Measurements from ENCODE around the gene TCTN1. TPM values are rescaled to one million over a fixed set of nuclear protein-coding genes. Genes with fewer than 3 reads are reported as not detected.
"Not testable (repeated sequence)": the region's sequence is repeated elsewhere in the genome, so short reads cannot be mapped to it uniquely, and the experiment has no call there.

Gene TCTN1
- polyA plus RNA-seq: 10 to 100 TPM in 2 of 3 donors, 1 to 10 TPM in 1; 9.5 to 14.3 (median 13.7) TPM

GRCh38 chr12:110613771-110614684, at the start of gene TCTN1:
Gene TCTN1 (plus strand): TSS chr12:110614129. CDS start chr12:110614183, 54 bp downstream.
- H3K27ac ChIP-seq (ENCODE audit: low read depth, low read length): peak within 1 kb of the TSS; percentile 31
- WGBS, 3 donors: 2 to 3% (median 2%) methylated on average over 57 to 60 of the region's 60 CpGs

DNA sequence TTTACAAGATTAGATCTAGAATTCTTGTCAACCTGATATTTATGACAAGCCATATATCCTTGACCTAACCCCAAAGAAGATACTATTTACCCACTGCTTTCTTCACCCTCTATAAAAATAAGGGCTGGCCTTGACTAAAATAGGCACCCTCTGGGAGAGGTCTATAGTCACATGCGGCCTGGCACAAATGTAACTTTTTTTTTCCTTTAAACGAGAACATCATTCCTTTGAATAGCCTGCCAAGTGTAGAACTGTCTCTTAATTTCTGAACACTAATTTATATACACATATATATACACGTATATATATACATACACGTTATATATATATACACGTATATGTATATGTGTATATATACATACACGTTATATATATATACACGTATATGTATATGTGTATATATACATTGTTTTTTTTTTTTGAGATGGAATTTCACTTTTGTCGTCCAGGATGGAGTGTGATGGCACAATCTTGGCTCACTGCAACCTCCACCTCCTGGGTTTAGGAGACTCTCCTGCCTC, 49.4 kb upstream of the TCTN1 start:
- WGBS, 3 donors: 66 to 74% (median 67%) methylated on average over 8 of the region's 8 CpGs
- H3K27ac ChIP-seq (ENCODE audit: low read depth, low read length): no peak overlapping the region

- no peak overlapping the region for H3K27ac ChIP-seq (ENCODE audit: low read depth, low read length)
- WGBS, 3 donors: 43 to 92% (median 86%) methylated on average over 8 of the region's 8 CpGs
Measured at GRCh38 chr12:110565894-110566871, 47.7 kb upstream of the TCTN1 start.

DNA sequence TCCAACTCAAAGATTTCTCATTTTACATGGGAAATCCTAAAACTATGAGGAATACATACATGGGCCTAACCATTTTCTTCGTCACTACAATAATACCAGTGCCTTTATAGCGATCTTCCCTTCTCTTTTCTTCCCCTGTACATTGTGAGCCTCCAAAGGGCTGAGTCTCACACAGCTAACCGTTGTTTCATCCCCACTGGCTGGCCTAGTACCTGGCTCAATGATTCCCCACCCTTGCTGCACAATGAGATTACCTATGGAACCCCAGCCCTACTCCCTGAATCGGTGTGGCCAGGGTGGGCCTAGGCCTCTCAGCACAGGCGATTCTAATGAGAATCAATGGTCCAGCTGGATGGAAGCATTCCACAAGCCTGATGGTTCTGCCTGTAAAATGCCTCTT, 46.9 kb upstream of the TCTN1 start:
- 95 to 99% (median 96%) methylated on average over 5 of the region's 5 CpGs for whole genome bisulfite sequencing, 3 donors
- no peak overlapping the region for H3K27ac ChIP-seq (ENCODE audit: low read depth, low read length)

GRCh38 chr12:110568752-110569151, 45.2 kb upstream of the TCTN1 start:
- no peak overlapping the region for H3K27ac ChIP-seq (ENCODE audit: low read depth, low read length)
- WGBS, 3 donors: 96 to 99% (median 97%) methylated on average over 6 of the region's 6 CpGs

- not testable (repeated sequence) for H3K27ac ChIP-seq (ENCODE audit: low read depth, low read length)
- no CpG with 5 or more reads among the region's 2 CpGs for WGBS, 3 donors
Measured at GRCh38 chr12:110569838-110570237, 44.1 kb upstream of the TCTN1 start.

DNA sequence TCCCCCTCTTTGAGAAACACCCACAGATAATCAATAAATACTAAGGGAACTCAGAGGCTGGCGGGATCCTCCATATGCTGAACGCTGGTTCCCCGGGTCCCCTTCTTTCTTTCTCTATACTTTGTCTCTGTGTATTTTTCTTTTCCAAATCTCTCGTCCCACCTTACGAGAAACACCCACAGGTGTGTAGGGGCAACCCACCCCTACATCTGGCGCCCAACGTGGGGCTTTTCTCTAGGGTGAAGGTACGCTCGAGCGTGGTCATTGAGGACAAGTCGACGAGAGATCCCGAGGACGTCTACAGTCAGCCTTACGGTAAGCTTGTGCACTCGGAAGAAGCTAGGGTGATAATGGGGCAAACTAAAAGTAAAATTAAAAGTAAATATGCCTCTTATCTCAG, 43.1 kb upstream of the TCTN1 start:
- H3K27ac ChIP-seq (ENCODE audit: low read depth, low read length): not testable (repeated sequence)
- WGBS, 3 donors: 96 to 98% (median 97%) methylated on average over 16 of the region's 16 CpGs

DNA sequence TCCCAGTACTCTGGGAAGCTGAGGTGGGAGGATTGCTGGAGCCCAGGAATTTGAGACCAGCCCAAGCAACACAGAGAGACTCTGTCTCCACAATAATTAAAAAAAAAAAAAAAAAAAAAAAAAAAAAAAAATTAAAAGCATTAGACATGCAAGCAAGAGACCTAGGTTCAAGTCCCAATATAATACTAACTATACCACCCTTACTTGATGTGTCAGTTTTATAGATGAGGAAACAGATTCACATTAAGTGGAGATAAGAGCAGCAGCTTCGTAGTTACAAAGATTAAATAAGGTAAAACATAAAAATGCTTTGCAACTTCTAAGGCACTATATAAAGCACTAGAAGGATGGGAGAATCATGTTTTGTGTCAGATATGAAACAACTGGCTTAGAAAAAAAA, 39.9 kb upstream of the TCTN1 start:
- whole genome bisulfite sequencing, 3 donors: 64 to 69% (median 69%) methylated on average over 1 of the region's 1 CpG
- H3K27ac ChIP-seq (ENCODE audit: low read depth, low read length): no peak overlapping the region

GRCh38 chr12:110574717-110575230, 39.2 kb upstream of the TCTN1 start:
- 80 to 89% (median 87%) methylated on average over 10 of the region's 10 CpGs for WGBS, 3 donors
- H3K27ac ChIP-seq (ENCODE audit: low read depth, low read length): not testable (repeated sequence)

- 16 to 46% (median 43%) methylated on average over 1 of the region's 1 CpG for WGBS, 3 donors
- H3K27ac ChIP-seq (ENCODE audit: low read depth, low read length): no peak overlapping the region
Measured at GRCh38 chr12:110575326-110575725, 38.6 kb upstream of the TCTN1 start.

GRCh38 chr12:110576504-110576903, 37.4 kb upstream of the TCTN1 start:
- 95 to 98% (median 98%) methylated on average over 2 of the region's 2 CpGs for WGBS, 3 donors
- H3K27ac ChIP-seq (ENCODE audit: low read depth, low read length): no peak overlapping the region

- 42 to 54% (median 45%) methylated on average over 8 of the region's 8 CpGs for WGBS, 3 donors
- peak overlapping the region; percentile 87 for H3K27ac ChIP-seq (ENCODE audit: low read depth, low read length)
Measured at GRCh38 chr12:110577864-110578693, 35.9 kb upstream of the TCTN1 start.

GRCh38 chr12:110578694-110579534, 35.0 kb upstream of the TCTN1 start:
- 84 to 90% (median 85%) methylated on average over 13 of the region's 13 CpGs for WGBS, 3 donors
- H3K27ac ChIP-seq (ENCODE audit: low read depth, low read length): no peak overlapping the region

DNA sequence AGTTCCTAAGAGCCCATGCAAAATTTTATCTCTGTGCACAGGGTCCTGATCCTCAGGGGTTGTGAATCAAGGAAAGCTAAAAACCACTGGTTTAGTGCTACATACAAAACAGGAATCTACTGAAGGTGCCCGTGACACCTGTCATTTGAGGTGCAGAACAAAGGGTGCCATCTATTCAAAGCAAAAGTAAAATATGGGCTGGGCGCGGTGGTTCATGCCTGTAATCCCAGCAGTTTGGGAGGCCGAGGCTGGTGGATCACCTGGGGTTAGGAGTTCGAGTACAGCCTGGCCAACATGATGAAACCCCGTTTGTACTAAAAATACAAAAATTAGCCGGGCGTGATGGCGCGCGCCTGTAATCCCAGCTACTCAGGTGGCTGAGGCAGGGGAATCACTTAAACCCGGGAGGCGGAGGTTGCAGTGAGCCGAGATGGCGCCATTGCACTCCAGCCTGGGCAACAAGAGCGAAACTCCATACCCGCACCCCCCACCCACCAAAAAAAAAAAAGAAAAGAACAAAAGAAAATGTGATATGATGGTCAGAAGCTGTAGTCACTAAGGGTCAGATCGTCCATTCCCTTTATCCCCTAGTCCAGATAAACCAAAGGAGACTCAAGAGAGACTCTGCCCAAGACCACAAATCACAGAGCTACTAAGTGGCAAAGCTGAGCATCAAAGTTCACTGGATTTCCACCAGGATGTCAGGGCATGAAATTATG, 34.2 kb upstream of the TCTN1 start:
- H3K27ac ChIP-seq (ENCODE audit: low read depth, low read length): no peak overlapping the region
- 94 to 97% (median 95%) methylated on average over 18 of the region's 18 CpGs for WGBS, 3 donors

- no peak overlapping the region for H3K27ac ChIP-seq (ENCODE audit: low read depth, low read length)
- WGBS, 3 donors: 3 to 5% (median 3%) methylated on average over 8 of the region's 8 CpGs
Measured at GRCh38 chr12:110581931-110582275, 32.0 kb upstream of the TCTN1 start.
